Erythroblast (primary cell): ENCODE measurements around the gene TMEM132C.

Experiments
- DNase-seq, 2 experiments: peaks; one replicate each; lab custom pipeline; 2025; lab: John Stamatoyannopoulos, UW
- GATA1 ChIP-seq: IDR thresholded peaks from 2 replicates; pipeline ENCODE4 v1.6.1; 2011; ENCODE audit warnings: low read depth, mild to moderate bottlenecking, control low read depth, low read length, moderate library complexity
- POLR2A ChIP-seq: IDR thresholded peaks from 2 replicates; pipeline ENCODE4 v1.6.1; 2011; ENCODE audit warnings: mild to moderate bottlenecking, low read length

TMEM132C gene

GRCh38 chr12:128637642-128638606 is 371.0 kb downstream of the TMEM132C start:
- TF ChIP-seq POLR2A (no peak), GATA1 (no peak)
- no peak for DNase-seq

- DNase-seq, result no peak
- TF ChIP-seq GATA1, result no peak
- TF ChIP-seq POLR2A, result no peak
Measured at GRCh38 chr12:128639089-128639488, 372.1 kb downstream of the TMEM132C start.

GRCh38 chr12:128643155-128643554 is 376.2 kb downstream of the TMEM132C start:
- TF ChIP-seq POLR2A (no peak), GATA1 (no peak)
- no peak for DNase-seq

- peak in 1 of 2 experiments; percentile 34 for DNase-seq
- TF ChIP-seq GATA1 (no peak), POLR2A (no peak)
Measured at GRCh38 chr12:128644664-128645296, 377.8 kb downstream of the TMEM132C start.

- TF ChIP-seq GATA1, result no peak
- no peak for TF ChIP-seq POLR2A
- no peak for DNase-seq
Measured at GRCh38 chr12:128649902-128650301, 382.9 kb downstream of the TMEM132C start.

GRCh38 chr12:128652136-128652751 is 385.3 kb downstream of the TMEM132C start:
- TF ChIP-seq POLR2A, result no peak
- TF ChIP-seq GATA1, result no peak
- no peak for DNase-seq

- no peak for TF ChIP-seq GATA1
- TF ChIP-seq POLR2A, result no peak
- no peak for DNase-seq
Measured at GRCh38 chr12:128654468-128654867, 387.5 kb downstream of the TMEM132C start.

- DNase-seq, result no peak
- no peak for TF ChIP-seq GATA1
- TF ChIP-seq POLR2A, result no peak
Measured at GRCh38 chr12:128657378-128657777, 390.4 kb downstream of the TMEM132C start.

- no peak for DNase-seq
- no peak for TF ChIP-seq POLR2A
- TF ChIP-seq GATA1, result no peak
Measured at GRCh38 chr12:128660532-128661225, 393.7 kb downstream of the TMEM132C start.

- TF ChIP-seq GATA1 (no peak), POLR2A (no peak)
- no peak for DNase-seq
Measured at GRCh38 chr12:128661226-128661569, 394.2 kb downstream of the TMEM132C start.

GRCh38 chr12:128662101-128662500 is 395.1 kb downstream of the TMEM132C start:
- TF ChIP-seq POLR2A (no peak), GATA1 (no peak)
- DNase-seq, result no peak

- DNase-seq, result no peak
- TF ChIP-seq POLR2A, result no peak
- no peak for TF ChIP-seq GATA1
Measured at GRCh38 chr12:128664501-128664900, 397.5 kb downstream of the TMEM132C start.

- no peak for TF ChIP-seq GATA1
- TF ChIP-seq POLR2A, result no peak
- DNase-seq, result no peak
Measured at GRCh38 chr12:128667193-128667592, 400.2 kb downstream of the TMEM132C start.

GRCh38 chr12:128671528-128672042 is 404.6 kb downstream of the TMEM132C start:
- DNase-seq, result no peak
- TF ChIP-seq GATA1 (no peak), POLR2A (no peak)
